ENCODE measurements around the gene PADI1. TPM values are rescaled to one million over a fixed set of nuclear protein-coding genes. Genes with fewer than 3 reads are reported as not detected.

The PADI1 gene
- polyA plus RNA-seq, 2 of the 4 experiments (the other 2 are of a cell fraction), result 1.4 to 2.0 TPM

GRCh38 chr1:17208546-17208945 is 3.6 kb downstream of the PADI1 start:
- TF ChIP-seq NR3C1 (IDR thresholded peaks at IDR 0.05) (no peak), ESRRA (IDR thresholded peaks at IDR 0.05; ENCODE audit: borderline replicate concordance, low read length) (no peak), GATA3 (IDR thresholded peaks at IDR 0.05; ENCODE audit: borderline replicate concordance) (no peak), ZSCAN20 (CRISPR knock-in tag; IDR thresholded peaks at IDR 0.05) (no peak), RFX5 (IDR thresholded peaks at IDR 0.05) (no peak), HOXB13 (CRISPR knock-in tag; IDR thresholded peaks at IDR 0.05; ENCODE audit: low read depth) (no peak)
- TF ChIP-seq, protein P1, sequence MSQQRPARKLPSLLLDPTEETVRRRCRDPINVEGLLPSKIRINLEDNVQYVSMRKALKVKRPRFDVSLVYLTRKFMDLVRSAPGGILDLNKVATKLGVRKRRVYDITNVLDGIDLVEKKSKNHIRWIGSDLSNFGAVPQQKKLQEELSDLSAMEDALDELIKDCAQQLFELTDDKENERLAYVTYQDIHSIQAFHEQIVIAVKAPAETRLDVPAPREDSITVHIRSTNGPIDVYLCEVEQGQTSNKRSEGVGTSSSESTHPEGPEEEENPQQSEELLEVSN (IDR thresholded peaks at IDR 0.05; ENCODE audit: borderline replicate concordance, low read depth), result no peak
- ChIA-PET POLR2A (interaction anchor here (1.1 kb wide), 1 partner anchor 25 kb away, joined by 4 read pairs; no protein-coding TSS in a partner anchor), CTCF (interaction anchor here (0.6 to 1.2 kb wide), 3 partner anchors 9 to 83 kb away, joined by 3 to 8 read pairs (median 3); no protein-coding TSS in a partner anchor)
- 95% methylated on average over 2 of the region's 3 CpGs for WGBS (ENCODE audit: missing lambda C conversion rate)
- Histone ChIP-seq H3K4me3 (no peak overlapping the region), H3K4me2 (peak overlapping the region; percentile 56; the same call in 2 of the 3 replicates), H3K9me3 (no peaks in the 10 kb centered on the region), H3K27ac (peak overlapping the region; percentile 70 to 89), H3K4me1 (peaks cover 48% of the 10 kb centered on the region)
- FAIRE-seq, result no peak
- no peak for ATAC-seq
- no peak for DNase-seq (ENCODE audit: low read depth in 1 of 2, low spot score in 1 of 2)

DNA sequence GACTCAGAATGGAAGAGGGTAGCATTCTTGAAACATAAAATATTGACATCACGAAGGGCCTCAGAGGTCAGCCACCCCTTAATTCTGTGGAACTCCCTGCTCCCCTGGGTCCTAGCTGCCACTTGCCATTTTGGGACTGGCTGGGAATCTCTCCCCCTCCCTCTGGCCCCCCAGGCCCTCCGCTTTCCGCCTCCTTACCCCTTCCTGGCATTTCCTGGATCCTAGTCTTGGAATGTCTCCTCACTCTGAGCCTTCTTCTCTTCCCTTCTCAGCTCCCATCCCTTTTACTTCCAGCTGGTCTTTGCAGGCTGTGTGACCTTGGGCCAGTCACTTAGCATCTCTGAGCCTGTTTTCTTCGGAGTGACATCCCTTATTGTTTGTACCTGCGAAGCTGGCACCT is 4.5 kb downstream of the PADI1 start:
- FAIRE-seq (no peak), DNase-seq (ENCODE audit: low read depth in 1 of 2, low spot score in 1 of 2) (no peak), ATAC-seq (no peak)
- Histone ChIP-seq H3K4me3 (no peak overlapping the region), H3K4me1 (peaks cover 48% of the 10 kb centered on the region), H3K9me3 (no peaks in the 10 kb centered on the region), H3K27ac (peak overlapping the region; percentile 70 to 89; a peak in 5 of 6 replicates), H3K4me2 (no peak overlapping the region)
- POLR2A ChIA-PET, result no interaction called here
- WGBS (ENCODE audit: missing lambda C conversion rate), result 82% methylated on average over 5 of the region's 5 CpGs
- CTCF ChIA-PET, result interaction anchor here (0.5 to 1.6 kb wide), 5 partner anchors 26 to 88 kb away, joined by 3 to 8 read pairs (median 3); no protein-coding TSS in a partner anchor
- TF ChIP-seq ZFP36 (IDR thresholded peaks at IDR 0.05; ENCODE audit: borderline replicate concordance, partially characterized antibody) (peak; percentile 36), ESRRA (IDR thresholded peaks at IDR 0.05; ENCODE audit: borderline replicate concordance, low read length) (no peak), SREBF2 (IDR thresholded peaks at IDR 0.05) (no peak)

- no peak overlapping the region for H3K4me3 ChIP-seq
- H3K4me1 ChIP-seq, result peaks cover 55% of the 10 kb centered on the region
- H3K27ac ChIP-seq, result peak overlapping the region; percentile 22 to 89; a peak in 3 of 6 replicates
- DNase-seq (ENCODE audit: low read depth in 1 of 2, low spot score in 1 of 2) (no peak), FAIRE-seq (no peak), ATAC-seq (no peak)
- WGBS (ENCODE audit: missing lambda C conversion rate), result 87% methylated on average over 7 of the region's 8 CpGs
- H3K4me2 ChIP-seq, result no peak overlapping the region
- TF ChIP-seq SREBF2 (IDR thresholded peaks at IDR 0.05) (no peak), GATA3 (IDR thresholded peaks at IDR 0.05; ENCODE audit: borderline replicate concordance) (no peak), FOXS1 (CRISPR knock-in tag; IDR thresholded peaks at IDR 0.05) (no peak), CEBPB (IDR thresholded peaks at IDR 0.05) (no peak), HOXA7 (CRISPR knock-in tag; IDR thresholded peaks at IDR 0.05) (no peak), KDM5A (IDR thresholded peaks at IDR 0.05) (no peak), TP53 (CRISPR knock-in tag; IDR thresholded peaks at IDR 0.05) (no peak), RAD21 (conservative IDR thresholded peaks at IDR 0.05 in 1 of 2, IDR thresholded peaks at IDR 0.05 in 1 of 2) (no peak), NPAS2 (CRISPR knock-in tag; IDR thresholded peaks at IDR 0.05; ENCODE audit: borderline replicate concordance) (no peak), POLR2AphosphoS2 (conservative IDR thresholded peaks at IDR 0.05; ENCODE audit: low read length) (no peak), BHLHE40 (IDR thresholded peaks at IDR 0.05; ENCODE audit: low read depth, low read length) (no peak), RARB (CRISPR knock-in tag; IDR thresholded peaks at IDR 0.05) (no peak), POLR2A (IDR thresholded peaks at IDR 0.05; ENCODE audit: low read length) (no peak), USF2 (IDR thresholded peaks at IDR 0.05) (no peak), PHF8 (IDR thresholded peaks at IDR 0.05; ENCODE audit: borderline replicate concordance, low read depth) (no peak)
- TF ChIP-seq, protein P2, sequence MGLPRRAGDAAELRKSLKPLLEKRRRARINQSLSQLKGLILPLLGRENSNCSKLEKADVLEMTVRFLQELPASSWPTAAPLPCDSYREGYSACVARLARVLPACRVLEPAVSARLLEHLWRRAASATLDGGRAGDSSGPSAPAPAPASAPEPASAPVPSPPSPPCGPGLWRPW (IDR thresholded peaks at IDR 0.05), result no peak
- TF ChIP-seq, protein P3, sequence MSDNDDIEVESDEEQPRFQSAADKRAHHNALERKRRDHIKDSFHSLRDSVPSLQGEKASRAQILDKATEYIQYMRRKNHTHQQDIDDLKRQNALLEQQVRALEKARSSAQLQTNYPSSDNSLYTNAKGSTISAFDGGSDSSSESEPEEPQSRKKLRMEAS (IDR thresholded peaks at IDR 0.05), result no peak
- TF ChIP-seq, protein P1 (IDR thresholded peaks at IDR 0.05; ENCODE audit: borderline replicate concordance, low read depth), result no peak
- no peaks in the 10 kb centered on the region for H3K9me3 ChIP-seq
- ChIA-PET CTCF (interaction anchor here (0.9 to 1.6 kb wide), 3 partner anchors 25 to 85 kb away, joined by 3 to 8 read pairs (median 4); no protein-coding TSS in a partner anchor), POLR2A (no interaction called here)
Measured at GRCh38 chr1:17210176-17210575, 5.2 kb downstream of the PADI1 start.
